CD4-positive, alpha-beta T cell (primary cell): ENCODE results near the gene INHBA. TPM values are rescaled to one million over a fixed set of nuclear protein-coding genes. Genes with fewer than 3 reads are reported as not detected.

Experiments used
- ATAC-seq: fragments of 200-7000 bp; cut with Tn5 transposase; one replicate; pipeline ENCODE4 v1.10.0; 2022; ENCODE audit warnings: mild to moderate bottlenecking; ENCODE audit not compliant: poor library complexity
- CTCF ChIA-PET: fragments of 350-600 bp; sonication (Branson Sonifier 250); formaldehyde crosslinking; loops from one replicate; lab custom pipeline; 2021; ENCODE audit warnings: antibody characterized with exemption, inconsistent platforms; lab: Charles Lee
- POLR2A ChIA-PET: fragments of 350-600 bp; sonication (Branson Sonifier 250); formaldehyde crosslinking; loops from one replicate; lab custom pipeline; 2021; ENCODE audit warnings: antibody characterized with exemption, inconsistent platforms; lab: Charles Lee
- DNase-seq, 14 experiments: peaks; one replicate each; pipeline ENCODE4 v3.0.0-alpha.2; 2013 to 2020; ENCODE audit warnings: mixed read lengths in 2 of 14
- H3K27ac ChIP-seq, 2 donors: one replicate each; pipeline versions ENCODE4 v1.5.1 to v1.7.0; 2013; ENCODE audit warnings: low read length in 2 of 2, low read depth in 1 of 2, mild to moderate bottlenecking in 1 of 2
- H3K27me3 ChIP-seq, 2 experiments: 1 replicate in 1 of 2; 2 replicates in 1 of 2; pipeline versions ENCODE4 v1.6.1 to v1.7.0; 2013; ENCODE audit warnings: low read length in 2 of 2, control low read depth in 1 of 2, mild to moderate bottlenecking in 1 of 2, moderate library complexity in 1 of 2; ENCODE audit not compliant: insufficient read depth in 2 of 2, control insufficient read depth in 1 of 2
- H3K36me3 ChIP-seq: one replicate; pipeline ENCODE4 v1.6.1; 2013; ENCODE audit warnings: low read length, control low read depth; ENCODE audit not compliant: insufficient read depth
- H3K4me1 ChIP-seq: one replicate; pipeline ENCODE4 v1.6.1; 2013; ENCODE audit warnings: low read length, control low read depth; ENCODE audit not compliant: insufficient read depth
- H3K4me3 ChIP-seq: one replicate; pipeline ENCODE4 v1.5.1; 2013; ENCODE audit warnings: mild to moderate bottlenecking, low read length, moderate library complexity
- H3K9me3 ChIP-seq, 2 experiments: 1 replicate in 1 of 2; 2 replicates in 1 of 2; pipeline versions ENCODE4 v1.6.1 to v1.7.0; 2013; ENCODE audit warnings: low read length in 2 of 2, mild to moderate bottlenecking in 2 of 2, control low read depth in 1 of 2, moderate library complexity in 1 of 2; ENCODE audit not compliant: control insufficient read depth in 1 of 2, insufficient read depth in 1 of 2
- H3K27ac Mint-ChIP-seq: one replicate; pipeline ENCODE4 v1.8.0; 2020; ENCODE audit warnings: mixed read lengths
- H3K27me3 Mint-ChIP-seq: one replicate; pipeline ENCODE4 v1.8.0; 2021; ENCODE audit warnings: mixed read lengths
- H3K36me3 Mint-ChIP-seq: one replicate; pipeline ENCODE4 v1.8.0; 2021; ENCODE audit warnings: low read depth, mixed read lengths
- H3K4me1 Mint-ChIP-seq: one replicate; pipeline ENCODE4 v1.8.0; 2021; ENCODE audit warnings: low read depth, mixed read lengths
- H3K4me3 Mint-ChIP-seq: one replicate; pipeline ENCODE4 v1.8.0; 2020; ENCODE audit warnings: mild to moderate bottlenecking, mixed read lengths
- H3K9me3 Mint-ChIP-seq: one replicate; pipeline ENCODE4 v1.8.0; 2020; ENCODE audit warnings: mixed read lengths
- intact Hi-C, 2 experiments: fragments of 100-400 bp; cut with DNase I in 1 of 2; cut with micrococcal nuclease in 1 of 2; formaldehyde crosslinking; loops; one replicate each; pipeline versions ENCODE4 v1.15.1 to v1.9.0; 2023 to 2025; cut with DNase I, micrococcal nuclease
- total RNA-seq, 174 experiments: library from RNA in 2 of 174; stranded (reverse) in 2 of 174; gene quantifications; one replicate each; pipeline ENCODE4 v1.2.3 and lab custom pipeline; 2021 to 2026
- TF ChIP-seq, protein P1 (sequence below): fragments of 200-600 bp; IDR thresholded peaks from one replicate; pipeline ENCODE4 v1.8.0; 2022; ENCODE audit warnings: antibody characterized with exemption, mild to moderate bottlenecking

Gene INHBA
- total RNA-seq, 2 experiments from 2014 or later, result not detected

DNA sequence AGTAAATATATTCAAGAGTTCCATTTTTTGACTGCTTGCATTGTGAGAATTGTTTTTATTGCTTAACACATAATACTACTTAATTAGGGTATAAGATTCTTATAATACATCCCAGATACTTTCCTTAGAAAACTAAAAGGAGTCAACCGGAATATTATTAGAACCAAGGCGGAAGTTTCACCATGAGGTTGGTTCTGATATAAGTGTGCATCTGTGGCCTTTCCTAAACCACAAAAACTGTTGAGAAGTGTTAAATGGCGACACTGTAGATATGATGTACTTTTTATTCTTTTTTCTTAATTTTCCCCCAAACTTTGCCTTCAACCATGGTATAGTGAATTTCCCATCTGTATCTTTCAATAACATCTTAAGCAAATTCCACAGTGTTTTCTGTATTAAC, 32.3 kb upstream of the INHBA start:
- Histone ChIP-seq H3K27me3 (no peaks in the 10 kb centered on the region), H3K27ac (no peak overlapping the region), H3K4me1 (no peaks in the 10 kb centered on the region), H3K4me3 (no peak overlapping the region), H3K36me3 (no peaks in the 10 kb centered on the region), H3K9me3 (no peaks in the 10 kb centered on the region)
- no peaks in the 10 kb centered on the region for H3K4me1 Mint-ChIP-seq
- TF ChIP-seq, protein P1, sequence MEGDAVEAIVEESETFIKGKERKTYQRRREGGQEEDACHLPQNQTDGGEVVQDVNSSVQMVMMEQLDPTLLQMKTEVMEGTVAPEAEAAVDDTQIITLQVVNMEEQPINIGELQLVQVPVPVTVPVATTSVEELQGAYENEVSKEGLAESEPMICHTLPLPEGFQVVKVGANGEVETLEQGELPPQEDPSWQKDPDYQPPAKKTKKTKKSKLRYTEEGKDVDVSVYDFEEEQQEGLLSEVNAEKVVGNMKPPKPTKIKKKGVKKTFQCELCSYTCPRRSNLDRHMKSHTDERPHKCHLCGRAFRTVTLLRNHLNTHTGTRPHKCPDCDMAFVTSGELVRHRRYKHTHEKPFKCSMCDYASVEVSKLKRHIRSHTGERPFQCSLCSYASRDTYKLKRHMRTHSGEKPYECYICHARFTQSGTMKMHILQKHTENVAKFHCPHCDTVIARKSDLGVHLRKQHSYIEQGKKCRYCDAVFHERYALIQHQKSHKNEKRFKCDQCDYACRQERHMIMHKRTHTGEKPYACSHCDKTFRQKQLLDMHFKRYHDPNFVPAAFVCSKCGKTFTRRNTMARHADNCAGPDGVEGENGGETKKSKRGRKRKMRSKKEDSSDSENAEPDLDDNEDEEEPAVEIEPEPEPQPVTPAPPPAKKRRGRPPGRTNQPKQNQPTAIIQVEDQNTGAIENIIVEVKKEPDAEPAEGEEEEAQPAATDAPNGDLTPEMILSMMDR, result no peak
- no peak for ATAC-seq
- no peaks in the 10 kb centered on the region for H3K36me3 Mint-ChIP-seq
- no peak overlapping the region for H3K27ac Mint-ChIP-seq
- DNase-seq, result no peak
- no peak overlapping the region for H3K4me3 Mint-ChIP-seq
- intact Hi-C loops, result no loop called here
- H3K27me3 Mint-ChIP-seq, result peaks cover 21% of the 10 kb centered on the region
- H3K9me3 Mint-ChIP-seq, result no peaks in the 10 kb centered on the region
- ChIA-PET POLR2A (no interaction called here), CTCF (no interaction called here)

DNA sequence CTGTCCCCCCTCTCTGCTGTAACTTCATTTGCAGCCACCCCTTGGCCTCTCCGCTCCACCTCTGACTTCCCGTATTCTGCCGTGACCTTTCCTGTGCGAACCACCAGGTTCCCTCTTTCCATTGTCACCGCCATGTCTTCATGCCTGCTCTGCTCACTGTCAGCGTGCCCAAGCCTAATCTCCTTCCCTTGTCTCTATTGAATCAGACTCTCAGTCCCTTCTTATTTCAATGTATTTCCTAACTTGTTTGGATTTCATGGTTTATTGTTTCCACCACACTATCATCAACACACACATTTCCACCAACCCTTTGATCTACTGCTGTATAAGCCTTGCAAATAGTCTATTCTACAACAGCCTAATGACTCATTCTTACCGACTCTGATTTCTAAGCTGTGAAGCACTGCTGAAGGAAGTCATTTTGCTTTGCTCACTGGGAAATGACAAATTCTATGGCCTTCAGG, 30.0 kb upstream of the INHBA start:
- Histone ChIP-seq H3K36me3 (no peaks in the 10 kb centered on the region), H3K27ac (no peak overlapping the region), H3K9me3 (no peaks in the 10 kb centered on the region), H3K4me1 (no peaks in the 10 kb centered on the region), H3K4me3 (no peak overlapping the region), H3K27me3 (no peaks in the 10 kb centered on the region)
- peaks cover 21% of the 10 kb centered on the region for H3K27me3 Mint-ChIP-seq
- H3K4me3 Mint-ChIP-seq, result no peak overlapping the region
- TF ChIP-seq, protein P1, result no peak
- intact Hi-C loops, result no loop called here
- no peaks in the 10 kb centered on the region for H3K9me3 Mint-ChIP-seq
- H3K27ac Mint-ChIP-seq, result no peak overlapping the region
- H3K36me3 Mint-ChIP-seq, result no peaks in the 10 kb centered on the region
- CTCF ChIA-PET, result no interaction called here
- ATAC-seq, result no peak
- DNase-seq, result peak in 2 of 14 experiments; percentile 13 to 21
- POLR2A ChIA-PET, result no interaction called here
- H3K4me1 Mint-ChIP-seq, result no peaks in the 10 kb centered on the region

DNA sequence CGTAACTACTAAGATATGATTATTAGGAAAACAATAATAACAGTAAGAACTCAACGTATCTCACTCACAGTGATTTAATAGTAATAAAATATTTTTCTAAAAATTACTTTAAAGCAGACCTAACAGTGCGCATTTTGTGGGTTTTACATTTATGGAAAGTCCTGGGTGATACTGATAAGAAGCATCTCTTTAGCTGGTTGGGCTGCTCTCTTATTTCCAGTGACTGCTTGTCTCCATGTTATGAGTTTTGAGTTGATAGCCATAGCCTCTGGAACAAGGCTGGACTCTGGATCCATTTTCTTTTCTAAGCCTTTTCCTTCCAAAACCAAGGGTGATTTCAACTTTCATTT, 29.5 kb upstream of the INHBA start:
- H3K9me3 Mint-ChIP-seq, result no peaks in the 10 kb centered on the region
- Histone ChIP-seq H3K4me3 (no peak overlapping the region), H3K9me3 (no peaks in the 10 kb centered on the region), H3K4me1 (no peaks in the 10 kb centered on the region), H3K27ac (no peak overlapping the region), H3K27me3 (no peaks in the 10 kb centered on the region), H3K36me3 (no peaks in the 10 kb centered on the region)
- DNase-seq, result no peak
- no peak overlapping the region for H3K27ac Mint-ChIP-seq
- POLR2A ChIA-PET, result no interaction called here
- no peaks in the 10 kb centered on the region for H3K36me3 Mint-ChIP-seq
- no peak for ATAC-seq
- no peak overlapping the region for H3K4me3 Mint-ChIP-seq
- H3K27me3 Mint-ChIP-seq, result peaks cover 21% of the 10 kb centered on the region
- TF ChIP-seq, protein P1, result no peak
- intact Hi-C loops, result no loop called here
- CTCF ChIA-PET, result no interaction called here
- no peaks in the 10 kb centered on the region for H3K4me1 Mint-ChIP-seq
